GM12872 (cell line): ENCODE data around the gene QRSL1.

ENCODE experiments used
- TF ChIP-seq, protein P1 (sequence below): IDR thresholded peaks from 3 replicates; pipeline ENCODE4 v1.5.1; 2011; ENCODE audit warnings: low read depth, mild to moderate bottlenecking, low read length, moderate library complexity; ENCODE audit not compliant: insufficient read depth

QRSL1 gene

DNA sequence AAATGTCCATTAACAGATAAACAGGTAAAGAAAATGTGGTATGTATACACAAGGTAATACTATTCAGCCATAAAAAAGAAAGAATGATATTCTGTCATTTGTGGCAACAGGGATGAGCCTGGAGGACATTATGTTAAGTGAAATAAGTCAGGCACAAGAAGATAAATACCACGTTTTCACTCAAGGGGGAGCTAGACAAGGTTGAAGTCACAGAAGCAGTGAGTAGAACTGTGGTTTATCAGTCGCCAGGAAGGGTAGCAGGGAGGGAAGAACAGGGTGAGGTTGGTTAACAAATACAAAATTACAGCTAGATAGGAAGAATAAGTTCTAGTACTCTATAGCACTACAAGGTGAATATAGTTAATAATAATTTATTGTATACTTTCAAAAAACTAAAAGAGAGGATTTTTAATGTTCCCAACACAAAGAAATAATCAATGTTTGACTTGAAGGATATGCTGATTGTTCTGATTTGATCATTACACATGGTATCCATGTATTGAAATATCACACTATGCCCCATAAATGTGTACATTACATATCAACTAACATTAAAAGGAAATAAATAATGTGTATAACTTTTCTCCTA lies 21.2 kb upstream of the QRSL1 start:
- TF ChIP-seq, protein P1, sequence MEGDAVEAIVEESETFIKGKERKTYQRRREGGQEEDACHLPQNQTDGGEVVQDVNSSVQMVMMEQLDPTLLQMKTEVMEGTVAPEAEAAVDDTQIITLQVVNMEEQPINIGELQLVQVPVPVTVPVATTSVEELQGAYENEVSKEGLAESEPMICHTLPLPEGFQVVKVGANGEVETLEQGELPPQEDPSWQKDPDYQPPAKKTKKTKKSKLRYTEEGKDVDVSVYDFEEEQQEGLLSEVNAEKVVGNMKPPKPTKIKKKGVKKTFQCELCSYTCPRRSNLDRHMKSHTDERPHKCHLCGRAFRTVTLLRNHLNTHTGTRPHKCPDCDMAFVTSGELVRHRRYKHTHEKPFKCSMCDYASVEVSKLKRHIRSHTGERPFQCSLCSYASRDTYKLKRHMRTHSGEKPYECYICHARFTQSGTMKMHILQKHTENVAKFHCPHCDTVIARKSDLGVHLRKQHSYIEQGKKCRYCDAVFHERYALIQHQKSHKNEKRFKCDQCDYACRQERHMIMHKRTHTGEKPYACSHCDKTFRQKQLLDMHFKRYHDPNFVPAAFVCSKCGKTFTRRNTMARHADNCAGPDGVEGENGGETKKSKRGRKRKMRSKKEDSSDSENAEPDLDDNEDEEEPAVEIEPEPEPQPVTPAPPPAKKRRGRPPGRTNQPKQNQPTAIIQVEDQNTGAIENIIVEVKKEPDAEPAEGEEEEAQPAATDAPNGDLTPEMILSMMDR, result peak; percentile 69

DNA sequence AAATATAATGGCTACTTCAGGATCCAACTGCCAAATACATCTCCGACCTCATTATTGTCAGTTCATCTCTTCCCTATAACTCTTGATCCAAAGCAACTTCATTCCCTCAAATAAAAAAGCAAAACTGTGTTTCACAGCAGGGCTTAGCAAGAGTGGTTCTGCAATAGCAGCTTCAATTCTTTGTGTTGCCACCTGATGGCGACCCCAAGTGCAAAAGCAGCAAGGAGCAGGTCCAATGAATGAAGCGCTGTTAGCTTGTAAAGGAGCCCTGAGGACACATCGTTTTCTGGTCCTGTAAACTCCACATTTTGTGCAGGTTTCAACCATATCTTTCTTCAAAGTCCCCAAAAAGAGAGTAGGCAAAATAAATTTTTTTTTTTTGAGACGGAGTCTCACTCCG lies 19.7 kb upstream of the QRSL1 start:
- TF ChIP-seq, protein P1, result peak; percentile 51

DNA sequence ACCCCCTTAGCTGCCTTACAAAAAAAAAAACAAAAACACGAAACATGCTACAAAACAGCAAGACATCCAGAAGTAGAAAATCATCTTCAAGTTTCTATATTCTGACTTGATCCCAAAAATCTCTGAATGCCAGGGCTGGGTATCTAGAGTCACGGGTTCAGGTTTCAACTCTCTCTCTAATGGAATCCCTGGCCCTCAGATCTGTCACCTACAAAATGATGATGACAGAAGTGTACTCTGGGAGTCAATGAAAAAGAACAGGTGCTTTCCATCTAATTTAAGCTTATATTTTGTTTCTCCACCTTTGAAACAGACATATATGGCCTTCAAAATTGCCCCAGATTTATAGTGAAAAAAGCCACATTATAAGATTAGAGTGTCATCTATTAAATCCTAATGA lies 18.3 kb upstream of the QRSL1 start:
- TF ChIP-seq, protein P1, result no peak

DNA sequence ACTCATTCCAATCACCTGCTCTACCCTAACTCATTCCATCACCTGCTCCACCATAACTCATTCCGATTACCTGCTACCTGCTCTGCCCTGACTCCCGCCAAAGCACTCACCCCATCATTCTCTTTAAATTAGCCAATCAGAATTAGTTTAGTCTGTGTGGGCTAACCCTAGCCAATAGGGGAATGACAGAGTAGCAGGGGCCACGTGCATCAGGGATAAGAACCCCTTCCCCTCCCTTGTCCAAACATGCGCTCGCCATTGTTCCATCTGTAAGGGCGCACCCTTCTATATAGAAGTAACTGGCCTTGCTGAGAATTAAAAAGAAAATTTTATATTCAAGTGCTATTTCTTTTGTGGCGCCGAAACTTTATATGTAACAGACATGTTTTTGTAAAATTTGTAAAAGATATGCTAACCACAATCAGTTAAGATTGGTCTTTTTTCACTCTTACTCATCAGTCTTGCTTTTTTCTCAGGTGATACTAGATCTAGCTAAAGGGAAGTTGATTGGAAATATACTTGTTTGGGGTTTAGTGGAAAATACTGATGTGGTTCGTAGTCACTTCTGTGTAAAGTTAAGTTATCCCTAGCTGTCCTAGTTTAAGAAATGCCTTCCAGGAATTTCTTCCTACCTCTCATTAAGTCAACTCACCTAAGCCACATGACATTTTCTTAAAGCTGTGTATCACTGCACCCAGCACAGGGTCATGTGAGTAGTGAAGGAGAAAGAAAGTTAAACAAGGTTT lies 16.5 kb upstream of the QRSL1 start:
- TF ChIP-seq, protein P1, result no peak

DNA sequence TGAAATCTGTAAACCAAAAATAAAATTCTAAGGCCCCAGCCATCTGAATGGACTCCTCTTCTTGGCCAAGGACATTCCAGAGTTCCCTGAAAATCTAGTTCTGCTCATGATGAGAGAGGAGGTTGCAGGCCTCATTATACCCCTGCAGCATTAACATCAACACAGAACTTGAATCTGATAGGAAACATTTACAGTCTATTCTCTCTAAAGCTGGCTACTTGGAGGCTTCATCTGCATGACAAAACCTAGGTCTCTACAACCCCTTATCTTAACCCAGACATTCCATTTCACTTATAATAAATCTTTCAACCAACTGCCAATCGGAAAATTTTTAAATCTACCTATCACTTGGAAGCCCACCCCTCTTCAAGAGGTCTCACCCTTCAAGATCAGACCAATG lies 15.8 kb upstream of the QRSL1 start:
- TF ChIP-seq, protein P1, result no peak

DNA sequence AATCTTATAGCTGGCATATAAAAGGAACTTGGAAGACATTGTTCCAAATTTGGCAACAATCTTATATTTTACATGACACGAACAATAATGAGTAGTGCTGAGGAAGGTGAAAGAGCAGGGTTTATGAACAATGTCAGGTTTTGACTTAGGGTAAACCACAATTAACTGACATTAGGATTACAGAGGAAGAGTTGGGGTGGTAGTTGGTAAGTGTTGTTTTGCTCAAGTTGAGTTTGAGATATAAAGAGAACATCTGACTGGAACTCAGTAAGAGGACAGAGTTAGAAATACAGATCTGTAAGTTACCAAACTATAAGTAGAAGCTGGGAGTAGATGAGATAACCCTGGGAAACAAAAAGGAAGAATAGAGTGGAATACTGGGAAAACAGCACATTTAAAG lies 15.2 kb upstream of the QRSL1 start:
- TF ChIP-seq, protein P1, result no peak

DNA sequence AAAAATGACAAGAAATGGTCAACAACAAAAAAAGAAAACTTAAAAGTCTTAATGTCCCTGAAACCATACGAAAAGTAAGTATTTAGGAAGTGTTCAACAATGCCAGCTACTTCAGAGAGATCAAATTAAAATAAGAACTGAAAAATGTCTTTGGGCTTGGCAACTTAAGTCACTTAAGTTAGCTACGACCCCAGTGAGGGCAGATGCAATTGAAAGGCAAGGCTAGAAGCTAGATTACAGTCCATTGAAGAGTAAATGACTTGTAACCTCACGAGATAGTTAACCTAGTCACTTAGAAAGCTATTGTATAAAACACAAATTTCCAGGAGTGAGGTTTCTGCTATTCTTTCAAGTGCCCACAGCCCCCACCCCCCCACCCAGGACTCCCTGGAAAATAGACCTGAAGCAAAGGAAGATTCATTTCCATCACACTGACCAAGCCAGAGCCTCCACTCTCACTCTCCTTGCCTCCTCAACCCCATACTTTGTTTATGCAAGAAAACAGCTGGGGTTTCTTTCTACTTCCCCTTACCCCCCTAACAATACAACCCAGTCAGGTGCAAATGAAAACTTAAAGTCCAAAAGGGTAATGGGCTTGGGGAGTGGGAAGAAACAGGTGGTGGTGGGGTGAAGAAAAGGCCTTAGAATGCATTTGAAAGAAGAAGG lies 14.7 kb upstream of the QRSL1 start:
- TF ChIP-seq, protein P1, result no peak
